Prostate gland (tissue), 2 donors: Measurements from ENCODE around the gene ADORA3. TPM values are rescaled to one million over a fixed set of nuclear protein-coding genes. Genes with fewer than 3 reads are reported as not detected.

ENCODE experiments used
- DNase-seq: peaks from one replicate; pipeline ENCODE4 v3.0.0-alpha.2; 2019; ENCODE audit warnings: low spot score
- H3K27ac ChIP-seq, 2 donors: fragments of 200-600 bp; sonication (generic); 2 replicates each; pipeline ENCODE4 v1.5.1; 2017 to 2019
- H3K27me3 ChIP-seq: fragments of 200-600 bp; sonication (generic); replicated peaks from 2 replicates; pipeline ENCODE4 v1.5.1; 2019; ENCODE audit not compliant: insufficient read depth
- H3K36me3 ChIP-seq, 2 donors: fragments of 200-600 bp; sonication (generic); 1 replicate in 1 of 2; 2 replicates in 1 of 2; pipeline versions ENCODE4 v1.5.1 to v1.8.1; 2017 to 2019
- H3K4me1 ChIP-seq: fragments of 200-600 bp; sonication (generic); replicated peaks from 2 replicates; pipeline ENCODE4 v1.5.1; 2019
- H3K4me3 ChIP-seq, 2 donors: fragments of 200-600 bp; sonication (generic); 2 replicates each; pipeline ENCODE4 v1.5.1; 2017 to 2019
- H3K9me3 ChIP-seq: fragments of 200-600 bp; sonication (generic); 2 replicates; pipeline ENCODE4 v1.5.1; 2017
- CTCF ChIP-seq, 4 experiments: fragments of 200-600 bp in 2 of 4; fragments of 450-650 bp in 2 of 4; sonication (generic) in 2 of 4; IDR thresholded peaks; 1 replicate in 3 of 4; 2 replicates in 1 of 4; pipeline ENCODE4 v1.5.1; 2016 to 2019; ENCODE audit warnings: antibody characterized with exemption in 4 of 4, mild to moderate bottlenecking in 2 of 4, moderate library complexity in 2 of 4
- POLR2A ChIP-seq: fragments of 450-650 bp; IDR thresholded peaks from one replicate; pipeline ENCODE4 v1.6.1; 2016; ENCODE audit warnings: antibody characterized with exemption, mild to moderate bottlenecking
- POLR2AphosphoS5 ChIP-seq: sonication (generic); formaldehyde crosslinking; IDR thresholded peaks from one replicate; pipeline ENCODE4 v1.6.1; 2017; ENCODE audit warnings: antibody characterized with exemption
- WGBS: methylation state at CpG from one replicate; pipeline ENCODE4 v1.1.5; 2018; 5-methylcytosine and 5-hydroxymethylcytosine counted together
- intact Hi-C: fragments of 100-400 bp; cut with DNase I; formaldehyde crosslinking; loops from one replicate; pipeline ENCODE4 v1.14.2; 2022
- total RNA-seq, 2 donors: library from RNA; depleted of rRNA; stranded (reverse); fragments of >200 nt; gene quantifications; one replicate each; pipeline ENCODE4 v1.1.0, GENCODE V29; 2016

ADORA3 gene
- total RNA-seq, 2 donors from 2014 or later = 2.0 to 2.9 TPM

- H3K9me3 ChIP-seq = no peaks in the 10 kb centered on the region
- 92% methylated on average over 5 of the region's 5 CpGs for WGBS
- H3K27me3 ChIP-seq = no peaks in the 10 kb centered on the region
- TF ChIP-seq POLR2A (no peak), POLR2AphosphoS5 (no peak), CTCF (IDR thresholded peaks at IDR 0.05) (no peak)
- intact Hi-C loops = no loop called here
- H3K4me1 ChIP-seq = no peaks in the 10 kb centered on the region
- no peak for DNase-seq
- H3K27ac ChIP-seq = no peak overlapping the region
- no peak overlapping the region for H3K4me3 ChIP-seq
- no peaks in the 10 kb centered on the region for H3K36me3 ChIP-seq
These were observed 4.2 kb downstream of the ADORA3 start for GRCh38 chr1:111499026-111499785.

DNA sequence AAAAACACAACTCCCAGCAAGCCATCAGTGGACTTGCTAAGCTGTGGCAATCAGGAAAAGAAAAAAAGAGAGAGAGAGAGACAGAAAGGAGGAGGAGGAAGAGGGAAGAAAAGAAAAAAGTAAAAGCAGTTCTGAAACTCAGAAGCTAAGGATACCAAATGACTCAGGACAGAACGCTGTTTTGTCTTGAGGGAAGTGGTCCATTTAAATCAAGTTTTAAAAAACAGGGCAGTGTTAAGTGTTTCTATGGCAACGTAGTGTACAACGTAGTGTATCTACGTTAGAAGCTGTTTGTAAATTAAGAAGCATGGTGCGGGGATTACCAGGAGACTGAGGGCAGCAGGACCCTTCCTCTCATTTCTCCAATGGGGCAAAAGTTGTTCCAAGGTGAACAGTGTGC lies 5.8 kb downstream of the ADORA3 start:
- Histone ChIP-seq H3K27me3 (no peaks in the 10 kb centered on the region), H3K36me3 (no peaks in the 10 kb centered on the region), H3K9me3 (no peaks in the 10 kb centered on the region), H3K4me3 (no peak overlapping the region), H3K27ac (no peak overlapping the region), H3K4me1 (no peaks in the 10 kb centered on the region)
- DNase-seq = no peak
- WGBS = 67% methylated on average over 5 of the region's 5 CpGs
- TF ChIP-seq POLR2A (no peak), POLR2AphosphoS5 (no peak), CTCF (IDR thresholded peaks at IDR 0.05) (no peak)
- intact Hi-C loops = no loop called here

DNA sequence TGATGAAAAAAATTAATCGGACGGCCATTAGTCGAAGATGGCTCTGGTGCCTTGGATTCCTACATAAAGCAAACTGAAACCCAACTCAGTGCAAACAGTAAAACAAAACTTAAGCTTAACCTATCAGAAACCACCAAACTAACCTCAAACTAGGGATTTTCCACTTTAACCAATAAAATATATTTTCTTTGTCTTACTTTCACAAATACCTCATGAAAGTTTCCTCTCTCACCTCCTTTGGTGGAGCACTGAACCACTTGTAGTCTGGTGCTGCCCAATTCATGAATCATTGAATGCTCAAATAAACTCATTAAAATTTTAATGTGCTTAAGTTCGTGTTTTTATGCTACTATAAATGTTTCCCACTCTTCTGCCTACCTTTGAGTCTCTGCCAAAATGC lies 7.0 kb downstream of the ADORA3 start:
- Histone ChIP-seq H3K27ac (no peak overlapping the region), H3K27me3 (no peaks in the 10 kb centered on the region), H3K36me3 (no peaks in the 10 kb centered on the region), H3K4me3 (no peak overlapping the region), H3K4me1 (no peaks in the 10 kb centered on the region), H3K9me3 (no peaks in the 10 kb centered on the region)
- intact Hi-C loops = no loop called here
- 65% methylated on average over 4 of the region's 4 CpGs for WGBS
- TF ChIP-seq POLR2AphosphoS5 = no peak
- TF ChIP-seq CTCF (IDR thresholded peaks at IDR 0.05) = no peak
- TF ChIP-seq POLR2A = no peak
- DNase-seq = no peak

DNA sequence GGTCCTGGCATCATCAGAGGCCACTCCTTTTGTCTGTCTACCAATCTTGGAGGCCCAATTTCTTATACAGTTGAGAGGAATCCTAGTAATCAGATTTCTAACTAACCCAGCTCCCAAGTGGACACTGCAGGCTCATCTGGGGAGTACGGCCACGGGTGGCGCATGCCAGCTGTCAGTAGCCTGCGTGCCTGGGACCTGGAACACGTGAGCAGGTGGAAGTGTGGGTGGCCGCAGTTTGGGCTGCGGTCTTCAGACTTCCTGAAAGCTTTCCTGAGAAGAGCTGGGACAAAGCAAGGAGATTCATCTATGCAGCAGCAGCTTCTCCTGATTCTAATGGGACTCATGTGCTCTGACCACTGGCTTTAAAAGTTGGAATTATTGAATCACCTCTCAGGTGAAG lies 12.4 kb downstream of the ADORA3 start:
- no peak for TF ChIP-seq POLR2AphosphoS5
- no peak for TF ChIP-seq POLR2A
- TF ChIP-seq CTCF (IDR thresholded peaks at IDR 0.05) = no peak
- WGBS = 92% methylated on average over 7 of the region's 7 CpGs
- Histone ChIP-seq H3K9me3 (no peaks in the 10 kb centered on the region), H3K4me3 (no peak overlapping the region), H3K27ac (no peak overlapping the region), H3K36me3 (no peaks in the 10 kb centered on the region), H3K27me3 (no peaks in the 10 kb centered on the region), H3K4me1 (no peaks in the 10 kb centered on the region)
- no peak for DNase-seq
- intact Hi-C loops = no loop called here

GRCh38 chr1:111490220-111490619 lies 13.2 kb downstream of the ADORA3 start:
- no peak for DNase-seq
- Histone ChIP-seq H3K4me1 (no peaks in the 10 kb centered on the region), H3K4me3 (no peak overlapping the region), H3K27me3 (no peaks in the 10 kb centered on the region), H3K27ac (no peak overlapping the region), H3K9me3 (no peaks in the 10 kb centered on the region), H3K36me3 (no peaks in the 10 kb centered on the region)
- TF ChIP-seq CTCF (IDR thresholded peaks at IDR 0.05) (no peak), POLR2AphosphoS5 (no peak), POLR2A (no peak)
- 88% methylated on average over 4 of the region's 4 CpGs for WGBS
- intact Hi-C loops = no loop called here
